ENCODE data around the gene OXCT2. TPM values are rescaled to one million over a fixed set of nuclear protein-coding genes. Genes with fewer than 3 reads are reported as not detected.
A peak's percentile ranks its signal among the peaks of the same experiment; 100 is the strongest.
"Not testable (repeated sequence)": the region's sequence is repeated elsewhere in the genome, so short reads cannot be mapped to it uniquely, and the experiment has no call there.

OXCT2 gene
- total and polyA plus RNA-seq, 9 of the 15 experiments (the other 6 are each of a cell fraction or from before 2014, with no cell fraction given) = 0.08 to 0.64 (median 0.22) TPM; not detected in 2

DNA sequence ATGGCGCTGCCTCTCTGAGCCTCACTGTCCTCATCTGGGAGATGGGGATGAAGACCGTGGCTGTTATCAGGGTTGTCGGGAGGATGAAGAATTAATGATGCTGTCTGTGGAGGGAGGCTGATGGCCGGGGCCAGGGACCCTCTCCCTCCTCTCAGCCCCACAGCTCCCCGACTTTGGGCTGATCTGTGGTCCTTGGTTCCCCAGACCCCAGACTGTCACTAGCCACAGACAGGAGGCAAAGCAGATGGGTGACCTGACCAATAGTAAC, 15.9 kb upstream of the OXCT2 start:
- FAIRE-seq; H3K27ac ChIP-seq (ENCODE audit: extremely low read depth, low read depth, low read length); DNase-seq (ENCODE audit: extremely low read depth in 1 of 4, low spot score in 3 of 4); in situ Hi-C loops (cut with MboI); H4K20me1 ChIP-seq (replicated peaks; ENCODE audit: control insufficient read depth, insufficient read depth, low read length); H3K4me2 ChIP-seq (ENCODE audit: insufficient read depth, low read length); ATAC-seq; H3K36me3 ChIP-seq (ENCODE audit: control insufficient read depth, insufficient read depth, low read length); H3K9me3 ChIP-seq (replicated peaks; ENCODE audit: control insufficient read depth, insufficient read depth, low read depth, low read length); H3K4me3 ChIP-seq; H3K9ac ChIP-seq (ENCODE audit: insufficient read depth in 1 of 2, low read depth in 2 of 2, low read length in 2 of 2); H3K79me2 ChIP-seq (ENCODE audit: control insufficient read depth, insufficient read depth, low read length); BruUV-seq (replicated peaks); H2AFZ ChIP-seq (ENCODE audit: low read depth, low read length); intact Hi-C loops (cut with micrococcal nuclease); CTCF ChIA-PET (ENCODE audit: low intra/inter-chr PET ratio); H3K9me1 ChIP-seq (ENCODE audit: control insufficient read depth, insufficient read depth, low read length): not testable (repeated sequence)
- H3K4me1 ChIP-seq (replicated peaks in 1 of 2; ENCODE audit: control insufficient read depth in 2 of 2, insufficient read depth in 2 of 2, low read length in 2 of 2) = peaks cover 0 to 19% of the 10 kb centered on the region in 2 experiments; a peak in 4 of 5 replicates
- POLR2A ChIA-PET = interaction anchor here (0.6 to 1.0 kb wide), 3 partner anchors 11 to 274 kb away, joined by 3 to 4 read pairs (median 4); partner anchors contain the start of gene MYCL
- 26% methylated on average over 3 of the region's 5 CpGs for WGBS (ENCODE audit: insufficient coverage, low coverage, missing lambda C conversion rate)
- H3K27me3 ChIP-seq (ENCODE audit: control insufficient read depth in 2 of 2, insufficient read depth in 2 of 2, low read length in 2 of 2) = peaks cover 2 to 21% of the 10 kb centered on the region in 2 experiments; a peak in 4 of 5 replicates

DNA sequence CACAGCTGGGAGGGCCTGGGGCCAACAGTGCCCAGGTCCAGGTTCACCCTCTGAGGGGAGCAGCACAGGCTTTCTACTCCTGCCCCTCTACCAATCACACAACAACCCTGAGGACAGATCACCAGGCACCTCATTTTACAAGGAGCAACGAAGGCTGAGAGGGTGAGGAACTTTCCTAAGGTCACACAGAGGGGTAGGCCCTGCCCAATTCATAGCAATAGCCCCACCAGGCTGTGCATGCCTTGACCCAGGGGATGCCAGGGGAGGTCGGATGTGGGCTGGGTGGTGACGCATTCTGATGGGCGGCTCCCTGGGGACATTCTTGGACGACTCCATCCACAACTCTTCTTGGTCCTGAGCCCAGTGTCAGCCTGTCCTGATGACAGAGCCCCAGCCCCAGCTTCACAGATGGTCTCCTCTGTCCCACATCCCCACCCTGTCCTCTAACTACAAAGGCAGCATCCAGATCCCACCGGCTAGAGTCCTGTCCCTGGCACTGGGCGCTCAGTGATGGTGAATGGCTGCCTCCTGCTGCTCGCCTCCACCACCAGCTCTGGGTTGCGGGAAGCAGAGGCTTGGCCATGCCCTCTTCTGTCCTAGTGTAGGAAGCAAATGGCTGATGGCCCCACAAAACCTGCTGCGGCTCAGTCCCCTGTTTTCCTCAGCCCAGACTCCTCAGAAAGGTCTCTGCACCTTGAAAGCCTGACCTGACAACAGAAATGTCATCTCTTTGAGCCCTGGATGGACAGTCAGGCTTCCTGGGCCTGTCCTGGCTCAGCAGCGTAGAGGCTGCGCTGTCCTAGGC, 15.4 kb upstream of the OXCT2 start:
- H2AFZ ChIP-seq (ENCODE audit: low read depth, low read length); H3K9me1 ChIP-seq (ENCODE audit: control insufficient read depth, insufficient read depth, low read length); in situ Hi-C loops (cut with MboI); intact Hi-C loops (cut with micrococcal nuclease); H3K4me3 ChIP-seq; H3K36me3 ChIP-seq (ENCODE audit: control insufficient read depth, insufficient read depth, low read length); H3K9me3 ChIP-seq (replicated peaks; ENCODE audit: control insufficient read depth, insufficient read depth, low read depth, low read length); H3K79me2 ChIP-seq (ENCODE audit: control insufficient read depth, insufficient read depth, low read length); H3K9ac ChIP-seq (ENCODE audit: insufficient read depth in 1 of 2, low read depth in 2 of 2, low read length in 2 of 2); H3K27ac ChIP-seq (ENCODE audit: extremely low read depth, low read depth, low read length); DNase-seq (ENCODE audit: extremely low read depth in 1 of 4, low spot score in 3 of 4); ATAC-seq; H3K4me2 ChIP-seq (ENCODE audit: insufficient read depth, low read length); CTCF ChIA-PET (ENCODE audit: low intra/inter-chr PET ratio); H4K20me1 ChIP-seq (replicated peaks; ENCODE audit: control insufficient read depth, insufficient read depth, low read length): not testable (repeated sequence)
- POLR2A ChIA-PET = interaction anchor here (0.6 to 1.0 kb wide), 4 partner anchors 11 to 275 kb away, joined by 3 to 4 read pairs (median 4); partner anchors contain the start of gene MYCL
- peak; percentile 84 for FAIRE-seq
- 55% methylated on average over 9 of the region's 12 CpGs for WGBS (ENCODE audit: insufficient coverage, low coverage, missing lambda C conversion rate)
- H3K4me1 ChIP-seq (replicated peaks in 1 of 2; ENCODE audit: control insufficient read depth in 2 of 2, insufficient read depth in 2 of 2, low read length in 2 of 2) = peaks cover 0 to 19% of the 10 kb centered on the region in 2 experiments; a peak in 4 of 5 replicates
- peaks cover 4 to 24% of the 10 kb centered on the region in 2 experiments; a peak in 4 of 5 replicates for H3K27me3 ChIP-seq (ENCODE audit: control insufficient read depth in 2 of 2, insufficient read depth in 2 of 2, low read length in 2 of 2)
- TSS peak; percentile 45 for BruUV-seq (replicated peaks)

Measured in K562 (cell line).